IPS-18a (cell line): ENCODE measurements around the gene PLCB4.
"Not testable (repeated sequence)": the region's sequence is repeated elsewhere in the genome, so short reads cannot be mapped to it uniquely, and the experiment has no call there.

ENCODE experiments used
- H3K27ac ChIP-seq: one replicate; pipeline ENCODE4 v1.5.1; 2013; ENCODE audit warnings: low read length
- H3K27me3 ChIP-seq: one replicate; pipeline ENCODE4 v1.6.1; 2013; ENCODE audit warnings: mild to moderate bottlenecking, low read length; ENCODE audit not compliant: control insufficient read depth, insufficient read depth
- H3K36me3 ChIP-seq: one replicate; pipeline ENCODE4 v1.6.1; 2013; ENCODE audit warnings: low read depth, low read length; ENCODE audit not compliant: control insufficient read depth
- H3K4me1 ChIP-seq: one replicate; pipeline ENCODE4 v1.6.1; 2013; ENCODE audit warnings: low read depth, low read length; ENCODE audit not compliant: control insufficient read depth
- H3K4me3 ChIP-seq: one replicate; pipeline ENCODE4 v1.5.1; 2013; ENCODE audit warnings: low read length
- H3K9ac ChIP-seq: one replicate; pipeline ENCODE4 v1.6.1; 2013; ENCODE audit warnings: mild to moderate bottlenecking, low read length, moderate library complexity
- H3K9me3 ChIP-seq: one replicate; pipeline ENCODE4 v1.6.1; 2013; ENCODE audit warnings: low read depth, low read length; ENCODE audit not compliant: control insufficient read depth

PLCB4 gene

DNA sequence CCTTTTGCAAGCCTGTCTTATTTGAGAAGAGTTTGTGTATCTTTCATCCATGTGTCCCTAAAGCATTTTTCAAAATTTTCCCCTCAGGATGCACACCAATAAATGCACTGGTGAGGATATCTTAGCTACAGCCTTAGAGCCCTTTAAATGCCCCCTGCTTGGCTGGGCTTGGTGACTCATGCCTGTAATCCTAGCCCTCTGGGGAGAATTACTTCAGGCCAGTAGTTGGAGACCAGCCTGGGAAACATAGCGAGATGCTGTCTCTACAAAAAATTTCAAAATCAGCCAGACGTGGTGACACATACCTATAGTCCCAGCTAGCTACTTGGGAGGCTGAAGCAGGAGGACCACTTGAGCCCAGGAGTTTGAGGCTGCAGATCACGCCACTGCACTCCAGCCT, 33.8 kb upstream of the PLCB4 start:
- no peaks in the 10 kb centered on the region for H3K9me3 ChIP-seq
- H3K9ac ChIP-seq, result no peak overlapping the region
- H3K4me1 ChIP-seq, result no peaks in the 10 kb centered on the region
- H3K27ac ChIP-seq, result no peak overlapping the region
- no peaks in the 10 kb centered on the region for H3K36me3 ChIP-seq
- H3K4me3 ChIP-seq, result no peak overlapping the region
- no peaks in the 10 kb centered on the region for H3K27me3 ChIP-seq

DNA sequence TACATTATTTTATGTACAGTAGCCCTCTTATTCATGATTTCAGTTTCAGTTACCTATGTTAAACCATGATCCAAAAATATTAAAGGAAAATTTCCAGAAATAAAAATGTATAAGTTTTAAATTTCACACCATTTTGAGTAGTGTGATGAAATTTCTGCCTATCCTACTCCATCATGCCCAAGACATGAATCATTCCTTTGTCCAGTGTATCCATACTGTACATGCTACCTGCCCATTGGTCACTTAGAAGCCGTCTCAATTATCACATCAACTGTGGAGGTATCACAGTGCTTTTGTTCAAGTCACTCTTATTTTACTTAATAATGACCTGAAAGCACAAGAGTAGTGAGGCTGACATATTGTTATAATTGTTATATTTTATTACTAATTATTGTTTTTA, 32.3 kb upstream of the PLCB4 start:
- no peak overlapping the region for H3K27ac ChIP-seq
- no peaks in the 10 kb centered on the region for H3K36me3 ChIP-seq
- no peaks in the 10 kb centered on the region for H3K9me3 ChIP-seq
- H3K9ac ChIP-seq, result no peak overlapping the region
- H3K27me3 ChIP-seq, result no peaks in the 10 kb centered on the region
- no peak overlapping the region for H3K4me3 ChIP-seq
- H3K4me1 ChIP-seq, result no peaks in the 10 kb centered on the region

DNA sequence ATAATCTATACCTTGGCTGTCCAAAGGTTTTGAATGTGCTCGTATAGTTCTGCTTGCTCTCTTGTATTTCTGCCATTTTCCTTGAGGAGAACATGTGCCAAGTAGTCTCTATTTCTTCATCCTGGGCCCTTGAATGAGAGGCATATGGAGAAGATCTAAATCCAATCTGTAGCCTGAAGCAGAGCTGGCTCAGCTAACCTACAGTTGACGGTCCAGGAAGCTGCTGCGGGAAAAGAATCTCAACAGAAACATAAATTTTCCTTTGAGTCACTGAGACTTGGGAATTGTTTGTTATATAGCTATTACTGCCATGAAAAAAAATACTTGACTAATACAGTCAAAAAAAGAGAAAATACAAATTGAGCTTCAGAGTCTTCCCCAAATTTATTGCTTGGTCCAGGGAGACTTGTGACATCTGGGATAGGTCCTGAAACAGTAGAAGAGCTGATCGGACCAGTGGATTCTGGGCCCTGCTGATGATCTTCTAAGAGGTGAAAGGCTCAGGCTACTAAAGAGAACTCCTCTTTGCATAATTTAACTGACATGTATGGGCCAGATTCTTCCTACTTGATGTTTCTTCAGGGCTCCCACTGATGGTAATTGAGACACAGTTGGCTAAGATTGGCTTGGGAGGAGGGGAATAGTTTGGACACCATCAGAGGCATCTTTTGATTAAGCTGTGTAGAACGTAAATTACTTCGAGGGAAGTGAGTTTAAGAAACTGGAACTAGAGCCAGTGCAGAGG, 29.9 kb upstream of the PLCB4 start:
- Histone ChIP-seq H3K4me3 (no peak overlapping the region), H3K4me1 (no peaks in the 10 kb centered on the region), H3K36me3 (no peaks in the 10 kb centered on the region), H3K27ac (no peak overlapping the region), H3K27me3 (no peaks in the 10 kb centered on the region), H3K9me3 (no peaks in the 10 kb centered on the region), H3K9ac (no peak overlapping the region)

DNA sequence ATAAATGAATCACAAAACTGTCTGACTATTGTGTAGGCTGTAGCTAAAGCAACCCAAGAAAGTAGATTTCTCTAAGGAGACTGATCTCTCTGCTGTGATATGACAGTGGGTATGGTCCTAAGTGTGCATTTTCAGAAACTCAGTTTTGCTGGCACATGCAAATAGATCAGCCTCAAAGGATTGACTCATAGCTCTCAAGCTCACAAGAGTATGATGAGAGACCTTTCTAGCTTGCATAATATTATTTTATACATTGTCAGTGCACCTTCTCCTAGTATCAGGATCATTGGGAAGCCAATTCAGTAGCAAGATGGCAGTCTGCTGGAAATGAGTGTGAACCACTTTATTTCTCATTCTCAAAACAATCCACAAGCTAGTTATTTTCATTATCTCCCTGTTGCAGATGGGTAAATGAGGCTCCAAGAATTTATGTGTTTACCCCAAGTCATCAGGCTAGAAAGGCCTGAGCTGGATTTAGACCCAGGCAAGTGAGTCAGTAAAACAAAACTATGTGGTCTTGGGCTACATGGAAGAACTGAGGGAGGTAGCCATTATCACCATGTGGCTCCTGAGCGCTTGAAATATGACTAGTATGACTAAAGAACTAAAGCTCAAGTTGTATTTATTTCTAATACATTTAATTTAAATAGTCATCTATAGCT, 27.9 kb upstream of the PLCB4 start:
- no peaks in the 10 kb centered on the region for H3K4me1 ChIP-seq
- no peak overlapping the region for H3K9ac ChIP-seq
- no peaks in the 10 kb centered on the region for H3K36me3 ChIP-seq
- no peak overlapping the region for H3K4me3 ChIP-seq
- H3K9me3 ChIP-seq, result no peaks in the 10 kb centered on the region
- no peak overlapping the region for H3K27ac ChIP-seq
- no peaks in the 10 kb centered on the region for H3K27me3 ChIP-seq

DNA sequence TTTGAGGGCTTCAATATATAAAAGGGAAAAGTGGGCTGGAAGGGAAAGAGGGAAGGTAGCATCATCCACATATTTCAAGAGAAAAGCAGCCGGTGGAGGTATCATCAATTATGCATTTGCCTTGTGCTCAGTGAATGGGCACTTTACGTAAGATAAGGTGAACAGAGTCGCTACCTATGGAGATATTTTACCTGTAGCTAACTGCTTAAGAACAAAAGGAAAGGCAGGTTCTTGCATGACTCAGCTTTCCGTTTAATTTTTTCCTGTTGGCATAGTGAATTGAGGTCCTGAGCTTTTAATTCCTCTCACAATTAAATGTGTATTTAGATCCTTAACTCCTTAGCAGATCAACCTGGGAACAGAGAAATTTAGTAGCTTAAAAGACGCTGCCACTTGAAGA, 25.5 kb upstream of the PLCB4 start:
- Histone ChIP-seq H3K4me1 (no peaks in the 10 kb centered on the region), H3K27me3 (no peaks in the 10 kb centered on the region), H3K9ac (no peak overlapping the region), H3K36me3 (no peaks in the 10 kb centered on the region), H3K27ac (no peak overlapping the region), H3K9me3 (no peaks in the 10 kb centered on the region), H3K4me3 (no peak overlapping the region)

DNA sequence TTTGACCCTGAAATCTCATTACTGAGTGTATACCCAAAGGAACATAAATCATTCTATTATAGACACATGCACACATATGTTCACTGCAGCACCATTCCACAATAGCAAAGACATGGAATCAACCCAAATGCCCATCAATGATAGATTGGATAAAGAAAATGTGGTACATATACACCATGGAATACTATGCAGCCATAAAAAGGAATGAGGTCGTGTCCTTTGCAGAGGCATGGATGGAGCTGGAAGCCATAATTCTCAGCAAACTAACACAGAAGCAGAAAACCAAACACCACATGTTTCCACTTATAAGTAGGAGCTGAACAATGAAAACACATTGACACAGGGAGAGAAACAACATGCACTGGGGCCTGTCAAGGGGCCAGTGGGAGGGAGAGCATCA, 21.0 kb upstream of the PLCB4 start:
- not testable (repeated sequence) for H3K36me3 ChIP-seq, H3K4me1 ChIP-seq, H3K9me3 ChIP-seq, H3K9ac ChIP-seq, H3K27ac ChIP-seq, H3K4me3 ChIP-seq, H3K27me3 ChIP-seq

DNA sequence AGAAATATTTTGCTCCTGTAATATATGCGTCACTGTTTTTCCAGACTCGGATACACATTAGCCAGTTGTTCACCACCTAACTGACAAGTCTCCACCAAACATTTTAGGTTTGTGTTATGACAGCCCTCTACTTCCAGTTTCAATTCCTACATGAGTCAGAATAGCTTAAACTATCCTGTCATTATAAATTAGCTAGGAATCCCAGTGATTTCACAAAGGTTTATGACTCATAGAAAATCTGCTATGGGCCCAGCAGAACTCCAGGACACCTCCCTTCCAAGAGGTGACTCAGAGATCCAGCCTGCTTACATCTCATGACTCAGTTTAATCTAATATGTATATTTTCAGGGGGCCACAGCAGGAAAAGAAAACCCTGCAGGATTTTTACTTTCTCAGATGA, 17.4 kb upstream of the PLCB4 start:
- no peaks in the 10 kb centered on the region for H3K36me3 ChIP-seq
- no peaks in the 10 kb centered on the region for H3K4me1 ChIP-seq
- no peak overlapping the region for H3K9ac ChIP-seq
- H3K27me3 ChIP-seq, result no peaks in the 10 kb centered on the region
- H3K27ac ChIP-seq, result no peak overlapping the region
- no peaks in the 10 kb centered on the region for H3K9me3 ChIP-seq
- H3K4me3 ChIP-seq, result no peak overlapping the region

DNA sequence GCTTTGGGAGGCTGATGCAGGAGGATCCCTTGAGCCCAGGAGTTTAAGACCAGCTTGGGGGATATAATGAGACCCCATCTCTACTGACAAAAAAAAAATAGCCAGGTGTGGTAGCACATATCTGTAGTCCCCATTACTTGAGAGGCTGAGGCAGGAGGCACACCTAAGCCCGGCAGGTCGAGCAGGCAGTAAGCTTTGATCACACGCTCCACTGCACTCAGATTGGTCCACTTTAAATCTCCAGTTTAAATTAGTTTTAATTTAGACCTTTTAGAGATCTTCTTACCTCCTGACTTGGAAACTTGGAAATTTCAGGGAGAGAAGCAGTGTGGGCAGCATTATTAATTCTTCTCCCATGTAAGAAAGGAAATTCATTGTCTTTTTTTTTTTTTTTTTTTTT, 16.8 kb upstream of the PLCB4 start:
- no peak overlapping the region for H3K4me3 ChIP-seq
- H3K9me3 ChIP-seq, result no peaks in the 10 kb centered on the region
- H3K36me3 ChIP-seq, result no peaks in the 10 kb centered on the region
- H3K4me1 ChIP-seq, result no peaks in the 10 kb centered on the region
- no peak overlapping the region for H3K9ac ChIP-seq
- H3K27me3 ChIP-seq, result no peaks in the 10 kb centered on the region
- no peak overlapping the region for H3K27ac ChIP-seq

DNA sequence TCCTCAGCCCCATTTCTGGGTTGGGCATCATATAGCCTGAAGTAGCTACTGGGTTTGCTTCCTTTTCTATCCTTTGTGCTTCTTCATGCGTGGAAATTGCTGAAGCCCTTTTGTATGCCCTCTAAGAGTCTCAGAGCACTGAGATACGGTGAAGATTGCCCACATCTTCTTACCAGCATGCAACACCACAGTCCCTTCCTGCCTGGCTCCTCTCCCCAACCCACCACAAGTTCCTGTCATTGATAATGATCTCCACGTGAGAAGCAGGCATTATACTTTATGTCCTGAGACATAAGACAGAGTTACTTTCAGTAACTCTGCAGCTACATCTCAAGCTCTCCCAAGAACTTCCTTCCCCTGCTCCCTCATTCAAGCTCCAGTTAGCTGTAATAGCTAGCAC, 15.8 kb upstream of the PLCB4 start:
- H3K4me3 ChIP-seq, result no peak overlapping the region
- no peak overlapping the region for H3K9ac ChIP-seq
- H3K4me1 ChIP-seq, result no peaks in the 10 kb centered on the region
- H3K27ac ChIP-seq, result no peak overlapping the region
- H3K27me3 ChIP-seq, result no peaks in the 10 kb centered on the region
- H3K9me3 ChIP-seq, result no peaks in the 10 kb centered on the region
- no peaks in the 10 kb centered on the region for H3K36me3 ChIP-seq

DNA sequence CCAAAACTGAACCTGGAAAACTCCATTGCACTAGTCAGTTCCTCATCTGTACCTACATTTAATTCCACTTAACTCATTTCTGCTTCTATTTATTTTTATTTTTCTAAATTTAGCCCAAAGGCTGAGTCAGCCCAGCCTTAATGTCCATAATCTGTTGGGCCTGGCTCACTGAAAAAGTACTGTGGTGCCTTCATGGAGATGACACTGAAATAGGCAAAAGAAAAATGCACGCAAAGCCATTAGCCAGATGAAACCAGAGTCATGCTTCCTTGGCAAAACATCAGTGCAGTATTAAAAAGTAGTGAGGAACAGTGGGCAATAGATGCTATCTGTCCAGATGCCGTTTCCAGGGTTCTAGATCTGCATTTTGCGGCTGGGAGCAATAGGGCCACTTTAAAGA, 14.7 kb upstream of the PLCB4 start:
- no peaks in the 10 kb centered on the region for H3K27me3 ChIP-seq
- no peaks in the 10 kb centered on the region for H3K36me3 ChIP-seq
- H3K4me1 ChIP-seq, result no peaks in the 10 kb centered on the region
- no peak overlapping the region for H3K27ac ChIP-seq
- H3K9ac ChIP-seq, result no peak overlapping the region
- no peak overlapping the region for H3K4me3 ChIP-seq
- H3K9me3 ChIP-seq, result no peaks in the 10 kb centered on the region

DNA sequence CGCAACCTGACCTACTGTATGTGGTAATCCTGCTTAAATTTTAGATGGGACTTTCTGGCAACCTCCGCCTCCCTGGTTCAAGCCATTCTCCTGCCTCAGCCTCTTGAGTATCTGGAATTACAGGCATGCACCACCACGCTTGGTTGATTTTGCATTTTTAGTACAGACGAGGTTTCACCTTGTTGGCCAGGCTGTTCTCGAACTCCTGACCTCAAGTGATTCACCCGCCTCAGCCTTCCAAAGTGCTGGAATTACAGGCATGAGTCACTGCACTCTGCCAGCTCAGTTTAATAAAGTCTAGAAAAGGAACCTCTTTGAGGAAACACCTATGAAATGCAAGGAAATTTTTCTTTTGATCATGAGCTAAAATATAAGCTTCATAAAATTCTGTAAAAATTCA, 9.0 kb upstream of the PLCB4 start:
- Histone ChIP-seq H3K9me3 (no peaks in the 10 kb centered on the region), H3K4me1 (no peaks in the 10 kb centered on the region), H3K36me3 (no peaks in the 10 kb centered on the region), H3K27ac (no peak overlapping the region), H3K9ac (no peak overlapping the region), H3K4me3 (no peak overlapping the region), H3K27me3 (no peaks in the 10 kb centered on the region)

DNA sequence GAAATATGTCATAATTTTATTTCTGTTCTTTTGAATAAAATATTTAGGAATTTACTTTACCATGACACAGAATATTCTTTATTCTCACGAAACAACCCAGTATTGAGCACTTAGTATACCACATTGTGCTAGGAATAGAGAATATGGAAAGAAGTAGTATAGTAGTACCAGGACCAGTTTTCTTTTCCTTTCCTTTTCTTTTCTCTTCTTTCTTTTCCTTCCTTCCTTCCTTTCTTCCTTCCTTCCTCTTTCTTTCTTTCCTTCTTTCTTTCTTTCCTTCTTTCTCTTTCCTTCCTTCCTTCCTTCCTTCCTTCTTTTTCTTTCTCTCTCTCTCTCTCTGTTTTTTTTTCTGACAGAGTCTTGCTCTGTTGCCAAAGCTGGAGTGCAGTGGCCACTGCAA, 7.5 kb upstream of the PLCB4 start:
- no peaks in the 10 kb centered on the region for H3K4me1 ChIP-seq
- no peaks in the 10 kb centered on the region for H3K27me3 ChIP-seq

More for the DNA sequence above, 7.5 kb upstream of the PLCB4 start:
- no peak overlapping the region for H3K9ac ChIP-seq
- no peak overlapping the region for H3K4me3 ChIP-seq
- no peak overlapping the region for H3K27ac ChIP-seq
- H3K36me3 ChIP-seq, result no peaks in the 10 kb centered on the region
- no peaks in the 10 kb centered on the region for H3K9me3 ChIP-seq
